HEK293 (cell line): ENCODE measurements around the gene GSN.

ENCODE experiments used
- CTCF ChIA-PET: fragments of 350-600 bp; formaldehyde crosslinking; extraction: SDS; loops from one replicate; lab custom pipeline; 2021; ENCODE audit warnings: antibody characterized with exemption; lab: Yijun Ruan, JAX
- POLR2A ChIA-PET: fragments of 300-600 bp; formaldehyde crosslinking; extraction: SDS; loops from one replicate; lab custom pipeline; 2020; ENCODE audit warnings: antibody characterized with exemption, inconsistent platforms; lab: Yijun Ruan, JAX
- H3K27ac ChIP-seq: fragments of 200-500 bp; sonication (Bioruptor generic); 2 replicates; pipeline ENCODE4 v1.5.1; 2014; ENCODE audit warnings: low read depth, low read length, control low read depth, inconsistent platforms; ENCODE audit errors: extremely low read depth
- H3K36me3 ChIP-seq, 2 experiments: fragments of 200-500 bp in 1 of 2; sonication (Bioruptor generic) in 1 of 2; 1 replicate in 1 of 2; 2 replicates in 1 of 2; pipeline ENCODE4 v1.5.1; 2014 to 2017; ENCODE audit warnings: inconsistent platforms in 2 of 2, low read length in 2 of 2; ENCODE audit not compliant: control insufficient read depth in 2 of 2, insufficient read depth in 1 of 2
- H3K4me1 ChIP-seq: fragments of 200-500 bp; sonication (Bioruptor generic); 2 replicates; pipeline ENCODE4 v1.5.1; 2014; ENCODE audit warnings: mild to moderate bottlenecking, low read length, inconsistent platforms; ENCODE audit not compliant: control insufficient read depth, insufficient read depth
- H3K4me3 ChIP-seq: 2 replicates; pipeline ENCODE4 v1.5.1; 2011; ENCODE audit warnings: low read depth, mild to moderate bottlenecking, control low read depth, low read length, moderate library complexity
- H3K9me3 ChIP-seq: fragments of 200-500 bp; sonication (Bioruptor generic); 2 replicates; pipeline ENCODE4 v1.5.1; 2014; ENCODE audit warnings: low read depth, low read length, inconsistent platforms; ENCODE audit not compliant: control insufficient read depth, insufficient read depth
- MZF1 ChIP-seq: fragments of 450-650 bp; formaldehyde crosslinking; IDR thresholded peaks from 2 replicates; pipeline ENCODE4 v1.5.1; 2017; ENCODE audit warnings: missing biosample characterization, missing genetic modification characterization, borderline replicate concordance
- PRDM1 ChIP-seq: fragments of 450-650 bp; formaldehyde crosslinking; IDR thresholded peaks from 2 replicates; pipeline ENCODE4; 2016; ENCODE audit warnings: missing biosample characterization, missing genetic modification characterization
- SETDB1 ChIP-seq: IDR thresholded peaks from one replicate; pipeline ENCODE4 v1.6.1; 2017; ENCODE audit warnings: mild to moderate bottlenecking, low read length, moderate library complexity, mixed read lengths; ENCODE audit not compliant: insufficient read length
- ZBTB48 ChIP-seq: fragments of 450-650 bp; formaldehyde crosslinking; IDR thresholded peaks from 2 replicates; pipeline ENCODE4 v1.5.1; 2016; ENCODE audit warnings: missing biosample characterization, missing genetic modification characterization
- ZNF10 ChIP-seq: fragments of 450-650 bp; formaldehyde crosslinking; IDR thresholded peaks from 2 replicates; pipeline ENCODE4 v1.5.1; 2017; ENCODE audit warnings: missing biosample characterization, missing genetic modification characterization
- ZNF140 ChIP-seq: fragments of 450-650 bp; formaldehyde crosslinking; IDR thresholded peaks from 2 replicates; pipeline ENCODE4 v1.5.1; 2016; ENCODE audit warnings: missing biosample characterization, missing genetic modification characterization
- ZNF202 ChIP-seq: fragments of 450-650 bp; formaldehyde crosslinking; IDR thresholded peaks from 2 replicates; pipeline ENCODE4 v1.5.1; 2016; ENCODE audit warnings: missing biosample characterization, missing genetic modification characterization, borderline replicate concordance
- ZNF292 ChIP-seq: fragments of 450-650 bp; formaldehyde crosslinking; IDR thresholded peaks from 2 replicates; pipeline ENCODE4 v1.5.1; 2016; ENCODE audit warnings: low read depth, missing biosample characterization, missing genetic modification characterization, borderline replicate concordance
- ZNF664 ChIP-seq: fragments of 450-650 bp; formaldehyde crosslinking; IDR thresholded peaks from 2 replicates; pipeline ENCODE4 v1.5.1; 2016; ENCODE audit warnings: missing biosample characterization, missing genetic modification characterization
- TF ChIP-seq, protein P1 (sequence below): fragments of 450-650 bp; formaldehyde crosslinking; IDR thresholded peaks from 2 replicates; pipeline ENCODE4 v1.5.1; 2016; ENCODE audit warnings: missing biosample characterization, missing genetic modification characterization
- TF ChIP-seq, protein P2 (sequence below): fragments of 450-650 bp; formaldehyde crosslinking; IDR thresholded peaks from 2 replicates; pipeline ENCODE4 v1.5.1; 2016; ENCODE audit warnings: missing biosample characterization, missing genetic modification characterization
- TF ChIP-seq, protein P3 (sequence below): fragments of 450-650 bp; formaldehyde crosslinking; IDR thresholded peaks from 2 replicates; pipeline ENCODE4 v1.5.1; 2017; ENCODE audit warnings: missing biosample characterization, missing genetic modification characterization
- TF ChIP-seq, protein P4 (sequence below): fragments of 450-650 bp; formaldehyde crosslinking; IDR thresholded peaks from 2 replicates; pipeline ENCODE4 v1.5.1; 2016; ENCODE audit warnings: missing biosample characterization, missing genetic modification characterization
- TF ChIP-seq, protein P5 (sequence below): fragments of 450-650 bp; formaldehyde crosslinking; IDR thresholded peaks from 2 replicates; pipeline ENCODE4 v1.5.1; 2017; ENCODE audit warnings: missing biosample characterization, missing genetic modification characterization

GSN gene

DNA sequence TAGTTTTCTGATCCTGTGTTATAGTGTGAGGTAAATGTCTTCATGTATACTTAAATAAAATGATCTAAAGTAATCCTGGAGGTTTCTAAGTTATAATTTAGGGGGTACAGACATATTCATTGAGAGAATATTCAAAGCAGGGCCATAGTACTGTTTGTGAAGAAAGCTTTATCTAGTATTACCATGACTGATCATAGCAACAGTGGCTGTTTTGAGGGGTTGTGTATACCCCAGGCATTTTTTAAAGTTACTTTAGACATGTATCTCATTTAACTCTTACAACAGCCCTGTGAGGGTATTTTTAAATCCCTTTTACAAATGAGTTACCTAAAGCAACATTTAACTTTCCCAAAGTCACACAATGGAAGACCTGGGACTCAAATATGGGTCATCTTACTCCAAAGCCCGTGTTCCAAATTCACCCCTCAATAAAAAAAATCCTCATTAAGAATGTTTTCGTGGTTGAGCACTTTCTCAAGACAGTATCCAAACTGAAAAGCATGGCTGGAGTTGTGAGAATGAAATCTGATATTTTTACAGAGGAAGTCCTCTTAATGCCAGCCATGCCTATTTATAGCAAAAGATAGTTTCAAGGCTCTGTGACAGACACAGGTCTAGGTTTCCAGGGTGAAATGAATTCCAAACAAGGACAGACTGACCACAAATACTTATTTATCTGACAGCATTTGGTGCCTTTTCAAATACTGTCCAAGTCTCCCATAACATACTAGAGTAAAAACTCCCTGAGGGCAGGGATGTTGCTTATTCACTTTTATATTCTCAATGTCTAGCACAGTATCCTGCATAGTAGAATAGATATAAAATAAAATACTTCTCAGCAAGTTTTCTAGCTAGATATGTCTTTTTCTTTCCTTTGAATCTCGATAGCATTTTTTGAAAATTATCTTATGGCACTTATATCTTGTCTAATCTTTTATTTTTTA, 91.7 kb downstream of the GSN start:
- POLR2A ChIA-PET: no interaction called here
- H3K4me1 ChIP-seq: peaks cover 4% of the 10 kb centered on the region; the same call in 1 of the 2 replicates

DNA sequence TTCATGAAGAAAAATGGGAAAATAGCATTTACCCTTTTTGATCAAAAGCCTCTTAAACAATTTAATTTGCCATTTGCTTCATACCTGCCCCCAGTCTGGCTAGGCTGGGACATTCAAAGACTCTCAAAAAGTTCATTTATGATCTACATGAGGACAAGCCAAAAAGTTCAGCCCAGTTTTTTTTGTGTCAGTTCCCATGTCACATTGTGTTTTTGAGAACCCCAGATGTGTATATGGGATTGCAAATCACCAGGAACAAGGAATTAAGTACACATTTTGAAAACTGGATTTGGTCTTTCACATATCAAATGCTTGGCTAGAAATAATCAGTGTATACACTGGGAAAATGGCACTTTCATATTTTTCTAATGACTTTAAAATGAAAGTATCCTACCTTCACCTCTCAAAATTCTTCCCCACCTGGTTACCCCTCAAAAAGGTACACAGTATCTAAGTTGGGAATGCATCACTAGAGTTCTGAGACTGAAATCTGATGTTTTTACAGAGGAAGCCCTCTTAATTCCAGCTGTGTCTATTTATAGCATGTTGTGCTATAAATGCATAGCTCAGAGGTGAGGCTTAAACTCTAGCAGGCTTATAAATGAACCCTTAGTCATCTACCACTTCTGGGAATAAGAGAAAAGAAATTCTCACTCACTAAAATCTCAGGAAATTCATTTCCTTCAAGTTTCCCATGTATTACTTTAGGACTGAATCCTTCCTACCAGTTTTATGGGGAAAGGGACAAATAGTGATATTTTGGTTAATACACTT, 92.8 kb downstream of the GSN start:
- Histone ChIP-seq H3K36me3 (no peaks in the 10 kb centered on the region), H3K4me1 (peaks cover 4% of the 10 kb centered on the region; the same call in 1 of the 2 replicates), H3K4me3 (no peak overlapping the region), H3K27ac (no peak overlapping the region), H3K9me3 (no peaks in the 10 kb centered on the region)
- POLR2A ChIA-PET: interaction anchor here (0.8 to 1.0 kb wide), 2 partner anchors 10 to 620 kb away, joined by 3 to 8 read pairs; no protein-coding TSS in a partner anchor
- CTCF ChIA-PET: no interaction called here
- TF ChIP-seq, protein P1, sequence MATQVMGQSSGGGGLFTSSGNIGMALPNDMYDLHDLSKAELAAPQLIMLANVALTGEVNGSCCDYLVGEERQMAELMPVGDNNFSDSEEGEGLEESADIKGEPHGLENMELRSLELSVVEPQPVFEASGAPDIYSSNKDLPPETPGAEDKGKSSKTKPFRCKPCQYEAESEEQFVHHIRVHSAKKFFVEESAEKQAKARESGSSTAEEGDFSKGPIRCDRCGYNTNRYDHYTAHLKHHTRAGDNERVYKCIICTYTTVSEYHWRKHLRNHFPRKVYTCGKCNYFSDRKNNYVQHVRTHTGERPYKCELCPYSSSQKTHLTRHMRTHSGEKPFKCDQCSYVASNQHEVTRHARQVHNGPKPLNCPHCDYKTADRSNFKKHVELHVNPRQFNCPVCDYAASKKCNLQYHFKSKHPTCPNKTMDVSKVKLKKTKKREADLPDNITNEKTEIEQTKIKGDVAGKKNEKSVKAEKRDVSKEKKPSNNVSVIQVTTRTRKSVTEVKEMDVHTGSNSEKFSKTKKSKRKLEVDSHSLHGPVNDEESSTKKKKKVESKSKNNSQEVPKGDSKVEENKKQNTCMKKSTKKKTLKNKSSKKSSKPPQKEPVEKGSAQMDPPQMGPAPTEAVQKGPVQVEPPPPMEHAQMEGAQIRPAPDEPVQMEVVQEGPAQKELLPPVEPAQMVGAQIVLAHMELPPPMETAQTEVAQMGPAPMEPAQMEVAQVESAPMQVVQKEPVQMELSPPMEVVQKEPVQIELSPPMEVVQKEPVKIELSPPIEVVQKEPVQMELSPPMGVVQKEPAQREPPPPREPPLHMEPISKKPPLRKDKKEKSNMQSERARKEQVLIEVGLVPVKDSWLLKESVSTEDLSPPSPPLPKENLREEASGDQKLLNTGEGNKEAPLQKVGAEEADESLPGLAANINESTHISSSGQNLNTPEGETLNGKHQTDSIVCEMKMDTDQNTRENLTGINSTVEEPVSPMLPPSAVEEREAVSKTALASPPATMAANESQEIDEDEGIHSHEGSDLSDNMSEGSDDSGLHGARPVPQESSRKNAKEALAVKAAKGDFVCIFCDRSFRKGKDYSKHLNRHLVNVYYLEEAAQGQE (tag by site-specific recombination): no peak
- TF ChIP-seq, protein P2, sequence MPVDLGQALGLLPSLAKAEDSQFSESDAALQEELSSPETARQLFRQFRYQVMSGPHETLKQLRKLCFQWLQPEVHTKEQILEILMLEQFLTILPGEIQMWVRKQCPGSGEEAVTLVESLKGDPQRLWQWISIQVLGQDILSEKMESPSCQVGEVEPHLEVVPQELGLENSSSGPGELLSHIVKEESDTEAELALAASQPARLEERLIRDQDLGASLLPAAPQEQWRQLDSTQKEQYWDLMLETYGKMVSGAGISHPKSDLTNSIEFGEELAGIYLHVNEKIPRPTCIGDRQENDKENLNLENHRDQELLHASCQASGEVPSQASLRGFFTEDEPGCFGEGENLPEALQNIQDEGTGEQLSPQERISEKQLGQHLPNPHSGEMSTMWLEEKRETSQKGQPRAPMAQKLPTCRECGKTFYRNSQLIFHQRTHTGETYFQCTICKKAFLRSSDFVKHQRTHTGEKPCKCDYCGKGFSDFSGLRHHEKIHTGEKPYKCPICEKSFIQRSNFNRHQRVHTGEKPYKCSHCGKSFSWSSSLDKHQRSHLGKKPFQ (tag by site-specific recombination): no peak
- TF ChIP-seq, protein P3, sequence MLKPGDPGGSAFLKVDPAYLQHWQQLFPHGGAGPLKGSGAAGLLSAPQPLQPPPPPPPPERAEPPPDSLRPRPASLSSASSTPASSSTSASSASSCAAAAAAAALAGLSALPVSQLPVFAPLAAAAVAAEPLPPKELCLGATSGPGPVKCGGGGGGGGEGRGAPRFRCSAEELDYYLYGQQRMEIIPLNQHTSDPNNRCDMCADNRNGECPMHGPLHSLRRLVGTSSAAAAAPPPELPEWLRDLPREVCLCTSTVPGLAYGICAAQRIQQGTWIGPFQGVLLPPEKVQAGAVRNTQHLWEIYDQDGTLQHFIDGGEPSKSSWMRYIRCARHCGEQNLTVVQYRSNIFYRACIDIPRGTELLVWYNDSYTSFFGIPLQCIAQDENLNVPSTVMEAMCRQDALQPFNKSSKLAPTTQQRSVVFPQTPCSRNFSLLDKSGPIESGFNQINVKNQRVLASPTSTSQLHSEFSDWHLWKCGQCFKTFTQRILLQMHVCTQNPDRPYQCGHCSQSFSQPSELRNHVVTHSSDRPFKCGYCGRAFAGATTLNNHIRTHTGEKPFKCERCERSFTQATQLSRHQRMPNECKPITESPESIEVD: 0 out of 2 replicates have a peak, but pooled peaks have one; percentile 33
- no peak for TF ChIP-seq ZNF202 (tag by site-specific recombination)
- no peak for TF ChIP-seq ZBTB48 (tag by site-specific recombination)
- TF ChIP-seq, protein P4, sequence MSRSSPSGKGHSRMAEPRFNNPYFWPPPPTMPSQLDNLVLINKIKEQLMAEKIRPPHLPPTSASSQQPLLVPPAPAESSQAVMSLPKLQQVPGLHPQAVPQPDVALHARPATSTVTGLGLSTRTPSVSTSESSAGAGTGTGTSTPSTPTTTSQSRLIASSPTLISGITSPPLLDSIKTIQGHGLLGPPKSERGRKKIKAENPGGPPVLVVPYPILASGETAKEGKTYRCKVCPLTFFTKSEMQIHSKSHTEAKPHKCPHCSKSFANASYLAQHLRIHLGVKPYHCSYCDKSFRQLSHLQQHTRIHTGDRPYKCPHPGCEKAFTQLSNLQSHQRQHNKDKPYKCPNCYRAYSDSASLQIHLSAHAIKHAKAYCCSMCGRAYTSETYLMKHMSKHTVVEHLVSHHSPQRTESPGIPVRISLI: peak; percentile 65; the same call in 1 of the 2 replicates

More for the DNA sequence above, 91.7 kb downstream of the GSN start:
- no peak for TF ChIP-seq ZNF10 (tag by site-specific recombination)
- TF ChIP-seq ZNF664 (tag by site-specific recombination): peak; percentile 52; the same call in 1 of the 2 replicates
- TF ChIP-seq, protein P5, sequence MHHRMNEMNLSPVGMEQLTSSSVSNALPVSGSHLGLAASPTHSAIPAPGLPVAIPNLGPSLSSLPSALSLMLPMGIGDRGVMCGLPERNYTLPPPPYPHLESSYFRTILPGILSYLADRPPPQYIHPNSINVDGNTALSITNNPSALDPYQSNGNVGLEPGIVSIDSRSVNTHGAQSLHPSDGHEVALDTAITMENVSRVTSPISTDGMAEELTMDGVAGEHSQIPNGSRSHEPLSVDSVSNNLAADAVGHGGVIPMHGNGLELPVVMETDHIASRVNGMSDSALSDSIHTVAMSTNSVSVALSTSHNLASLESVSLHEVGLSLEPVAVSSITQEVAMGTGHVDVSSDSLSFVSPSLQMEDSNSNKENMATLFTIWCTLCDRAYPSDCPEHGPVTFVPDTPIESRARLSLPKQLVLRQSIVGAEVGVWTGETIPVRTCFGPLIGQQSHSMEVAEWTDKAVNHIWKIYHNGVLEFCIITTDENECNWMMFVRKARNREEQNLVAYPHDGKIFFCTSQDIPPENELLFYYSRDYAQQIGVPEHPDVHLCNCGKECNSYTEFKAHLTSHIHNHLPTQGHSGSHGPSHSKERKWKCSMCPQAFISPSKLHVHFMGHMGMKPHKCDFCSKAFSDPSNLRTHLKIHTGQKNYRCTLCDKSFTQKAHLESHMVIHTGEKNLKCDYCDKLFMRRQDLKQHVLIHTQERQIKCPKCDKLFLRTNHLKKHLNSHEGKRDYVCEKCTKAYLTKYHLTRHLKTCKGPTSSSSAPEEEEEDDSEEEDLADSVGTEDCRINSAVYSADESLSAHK: peak; percentile 85
- TF ChIP-seq PRDM1 (tag by site-specific recombination): no peak
- no peak for TF ChIP-seq ZNF292 (tag by site-specific recombination)
- TF ChIP-seq SETDB1: peak; percentile 38
- TF ChIP-seq ZNF140 (tag by site-specific recombination): no peak
- 0 out of 2 replicates have a peak, but pooled peaks have one; percentile 45 for TF ChIP-seq MZF1 (tag by site-specific recombination)
- TF ChIP-seq, protein P3: peak; percentile 34; the same call in 1 of the 2 replicates
- TF ChIP-seq, protein P4: no peak
- no peak overlapping the region for H3K4me3 ChIP-seq
- H3K36me3 ChIP-seq: no peaks in the 10 kb centered on the region
- CTCF ChIA-PET: interaction anchor here (0.7 kb wide), 1 partner anchor 81 kb away, joined by 3 read pairs; no protein-coding TSS in a partner anchor
- H3K9me3 ChIP-seq: no peaks in the 10 kb centered on the region
- H3K27ac ChIP-seq: no peak overlapping the region
